A549 (cell line): ENCODE data around the gene KRT33B. TPM values are rescaled to one million over a fixed set of nuclear protein-coding genes. Genes with fewer than 3 reads are reported as not detected.
A peak's percentile ranks its signal among the peaks of the same experiment; 100 is the strongest.

ENCODE experiments used
- ATAC-seq, 2 experiments: fragments of 200-7000 bp in 1 of 2; fragments of >200 bp in 1 of 2; cut with Nextera tagmentation in 1 of 2; cut with Tn5 transposase in 1 of 2; 3 replicates each; pipeline versions ENCODE4 v1.8.0 to v1.9.1; 2018 to 2020; ENCODE audit warnings: mild to moderate bottlenecking in 1 of 2, moderate library complexity in 1 of 2
- CTCF ChIA-PET: fragments of 300-600 bp; sonication (Branson Sonifier 250); formaldehyde crosslinking; extraction: SDS; loops from one replicate; lab custom pipeline; 2021; ENCODE audit warnings: antibody characterized with exemption, inconsistent platforms; lab: Yijun Ruan, JAX
- POLR2A ChIA-PET: fragments of 350-600 bp; formaldehyde crosslinking; extraction: SDS; loops from one replicate; lab custom pipeline; 2021; ENCODE audit warnings: antibody characterized with exemption, inconsistent platforms; lab: Yijun Ruan, JAX
- DNase-seq, 2 experiments: peaks; one replicate each; pipeline versions ENCODE4 v3.0.0 to v3.0.0-alpha.2; 2011 to 2016; ENCODE audit warnings: low read depth in 1 of 2, low spot score in 1 of 2
- FAIRE-seq: peaks from 2 replicates; lab custom pipeline; 2011; peaks lifted over from hg19 to GRCh38; lab: Jason Lieb, UNC
- H3K27ac ChIP-seq, 2 experiments: fragments of >200 bp; sonication (Bioruptor Twin); formaldehyde crosslinking; 3 replicates each; pipeline ENCODE4 v1.5.1; 2016 to 2017
- H3K4me1 ChIP-seq: fragments of >200 bp; sonication (Bioruptor Twin); formaldehyde crosslinking; 3 replicates; pipeline ENCODE4 v1.6.1; 2016
- H3K4me2 ChIP-seq: fragments of >200 bp; sonication (Bioruptor Twin); formaldehyde crosslinking; 3 replicates; pipeline ENCODE4 v1.6.1; 2016
- H3K4me3 ChIP-seq: fragments of >200 bp; sonication (Bioruptor Twin); formaldehyde crosslinking; 3 replicates; pipeline ENCODE4 v1.5.1; 2016
- H3K9me3 ChIP-seq: fragments of >200 bp; sonication (Bioruptor Twin); formaldehyde crosslinking; 3 replicates; pipeline ENCODE4 v1.6.1; 2016
- CHD2 ChIP-seq: fragments of 150-350 bp; IDR thresholded peaks from 2 replicates; pipeline ENCODE4 v1.6.1; 2014; ENCODE audit warnings: low read length; ENCODE audit not compliant: partially characterized antibody
- CHD4 ChIP-seq: fragments of 200-600 bp; sonication (generic); IDR thresholded peaks from 2 replicates; pipeline ENCODE4 v1.6.1; 2016; ENCODE audit warnings: antibody characterized with exemption, mild to moderate bottlenecking, borderline replicate concordance
- EP300 ChIP-seq, 2 experiments: fragments of >200 bp; sonication (Bioruptor Twin); formaldehyde crosslinking; IDR thresholded peaks; 2 replicates in 1 of 2; 3 replicates in 1 of 2; pipeline ENCODE4 v1.6.1; 2016 to 2017
- FOSB ChIP-seq: fragments of 250-450 bp; sonication (Bioruptor Pico); IDR thresholded peaks from 2 replicates; pipeline ENCODE4 v1.5.0; 2020; ENCODE audit warnings: mild to moderate bottlenecking, moderate library complexity
- GATA3 ChIP-seq: IDR thresholded peaks from 2 replicates; pipeline ENCODE4 v1.6.1; 2012; ENCODE audit warnings: borderline replicate concordance
- HOXA7 ChIP-seq: fragments of 250-450 bp; sonication (Bioruptor Pico); IDR thresholded peaks from 2 replicates; pipeline ENCODE4 v1.5.0; 2020; ENCODE audit warnings: mild to moderate bottlenecking, moderate library complexity
- HOXB13 ChIP-seq: fragments of 250-450 bp; sonication (Bioruptor Pico); IDR thresholded peaks from 2 replicates; pipeline ENCODE4 v1.5.0; 2020; ENCODE audit warnings: low read depth, mild to moderate bottlenecking, moderate library complexity
- HOXB5 ChIP-seq: fragments of 250-450 bp; sonication (Bioruptor Pico); IDR thresholded peaks from 2 replicates; pipeline ENCODE4 v1.5.0; 2020; ENCODE audit warnings: mild to moderate bottlenecking, moderate library complexity
- JUNB ChIP-seq: fragments of >200 bp; sonication (Bioruptor Twin); formaldehyde crosslinking; IDR thresholded peaks from 2 replicates; pipeline ENCODE4 v1.6.1; 2016
- KDM1A ChIP-seq: fragments of 200-600 bp; sonication (generic); IDR thresholded peaks from 2 replicates; pipeline ENCODE4 v1.6.1; 2016; ENCODE audit warnings: low read depth, mild to moderate bottlenecking
- KDM5A ChIP-seq: fragments of 200-600 bp; sonication (generic); IDR thresholded peaks from 2 replicates; pipeline ENCODE4 v1.6.1; 2016; ENCODE audit warnings: antibody characterized with exemption, mild to moderate bottlenecking
- NPAS2 ChIP-seq: fragments of 250-450 bp; sonication (Bioruptor Pico); IDR thresholded peaks from 2 replicates; pipeline ENCODE4 v1.8.0; 2022; ENCODE audit warnings: mild to moderate bottlenecking, moderate library complexity, borderline replicate concordance
- POLR2A ChIP-seq: IDR thresholded peaks from 2 replicates; pipeline ENCODE4 v1.6.1; 2012; ENCODE audit warnings: mild to moderate bottlenecking, low read length
- POLR2AphosphoS2 ChIP-seq: conservative IDR thresholded peaks from 2 replicates; pipeline ENCODE4 v1.6.1; 2012; ENCODE audit warnings: low read length, improper control_type of control experiment, inconsistent platforms
- RAD21 ChIP-seq, 2 experiments: fragments of >200 bp in 1 of 2; sonication (Bioruptor Twin) in 1 of 2; formaldehyde crosslinking in 1 of 2; IDR thresholded peaks in 1 of 2; conservative IDR thresholded peaks in 1 of 2; 2 replicates in 1 of 2; 3 replicates in 1 of 2; pipeline ENCODE4 v1.6.1; 2012 to 2018; ENCODE audit warnings: inconsistent platforms in 1 of 2
- RARB ChIP-seq: fragments of 250-450 bp; sonication (Bioruptor Pico); IDR thresholded peaks from 2 replicates; pipeline ENCODE4 v1.8.0; 2021; ENCODE audit warnings: mild to moderate bottlenecking, moderate library complexity
- RCOR1 ChIP-seq: fragments of 150-350 bp; IDR thresholded peaks from 2 replicates; pipeline ENCODE4 v1.6.1; 2014; ENCODE audit warnings: antibody characterized with exemption, low read length, low read depth
- RFX5 ChIP-seq: fragments of 450-650 bp; IDR thresholded peaks from 2 replicates; pipeline ENCODE4 v1.7.1; 2014; ENCODE audit warnings: antibody characterized with exemption, mild to moderate bottlenecking, moderate library complexity
- RNF2 ChIP-seq: fragments of 200-600 bp; sonication (generic); IDR thresholded peaks from 2 replicates; pipeline ENCODE4 v1.6.1; 2016; ENCODE audit warnings: low read depth, mild to moderate bottlenecking, antibody characterized with exemption, moderate library complexity, borderline replicate concordance
- SMC3 ChIP-seq: fragments of >200 bp; sonication (Bioruptor Twin); formaldehyde crosslinking; IDR thresholded peaks from 3 replicates; pipeline ENCODE4 v1.6.1; 2018; ENCODE audit warnings: inconsistent platforms
- TFCP2L1 ChIP-seq: fragments of 250-450 bp; sonication (Bioruptor Pico); IDR thresholded peaks from 2 replicates; pipeline ENCODE4 v1.5.0; 2021; ENCODE audit warnings: mild to moderate bottlenecking
- TP53 ChIP-seq: fragments of 250-450 bp; sonication (Bioruptor Pico); IDR thresholded peaks from 2 replicates; pipeline ENCODE4 v1.5.0; 2021; ENCODE audit warnings: mild to moderate bottlenecking, moderate library complexity
- ZC3H11A ChIP-seq: fragments of 450-650 bp; IDR thresholded peaks from 2 replicates; pipeline ENCODE4 v1.6.1; 2014; ENCODE audit warnings: antibody characterized with exemption, mild to moderate bottlenecking
- ZFP36 ChIP-seq: fragments of 450-650 bp; IDR thresholded peaks from 2 replicates; pipeline ENCODE4 v1.6.1; 2014; ENCODE audit warnings: borderline replicate concordance; ENCODE audit not compliant: partially characterized antibody
- ZNF302 ChIP-seq: fragments of 250-450 bp; sonication (Bioruptor Pico); IDR thresholded peaks from 2 replicates; pipeline ENCODE4 v1.9.0; 2021; ENCODE audit warnings: inconsistent platforms, mild to moderate bottlenecking, moderate library complexity
- WGBS: methylation state at CpG from one replicate; pipeline ENCODE4 v1.1.6; 2017; ENCODE audit errors: missing lambda C conversion rate; 5-methylcytosine and 5-hydroxymethylcytosine counted together
- polyA plus RNA-seq, 4 experiments: library from polyadenylated mRNA; depleted of rRNA in 3 of 4; stranded (reverse); fragments of >200 nt; fragmentation: RNase III in 1 of 4; extraction: RNeasy Plus Mini Kit Qiagen cat#74134 plus additional on column Dnase treatment in 1 of 4; gene quantifications; 2 replicates in 3 of 4; 3 replicates in 1 of 4; pipeline ENCODE4 v1.2.3, GENCODE V29; 2011 to 2017
- TF ChIP-seq, protein P1 (sequence below): fragments of 150-350 bp; IDR thresholded peaks from 2 replicates; pipeline ENCODE4 v1.6.1; 2014; ENCODE audit warnings: low read depth, mild to moderate bottlenecking, low read length
- TF ChIP-seq, protein P2 (sequence below): IDR thresholded peaks from 2 replicates; pipeline ENCODE4 v1.6.1; 2012; ENCODE audit warnings: low read depth, borderline replicate concordance
- TF ChIP-seq, protein P3 (sequence below): IDR thresholded peaks from 2 replicates; pipeline ENCODE4 v1.6.1; 2012
- TF ChIP-seq, protein P4 (sequence below): fragments of >200 bp; sonication (Bioruptor Twin); formaldehyde crosslinking; IDR thresholded peaks from 3 replicates; pipeline ENCODE4 v1.5.1; 2016
- TF ChIP-seq, protein P5 (sequence below): IDR thresholded peaks from 2 replicates; pipeline ENCODE4 v1.6.1; 2012
- TF ChIP-seq, protein P6 (sequence below): fragments of 450-650 bp; IDR thresholded peaks from 2 replicates; pipeline ENCODE4 v1.6.1; 2014; ENCODE audit warnings: antibody characterized with exemption

The KRT33B gene
- polyA plus RNA-seq, 2 of the 4 experiments (the other 2 are of a cell fraction) = 0.05 TPM; not detected in 1

DNA sequence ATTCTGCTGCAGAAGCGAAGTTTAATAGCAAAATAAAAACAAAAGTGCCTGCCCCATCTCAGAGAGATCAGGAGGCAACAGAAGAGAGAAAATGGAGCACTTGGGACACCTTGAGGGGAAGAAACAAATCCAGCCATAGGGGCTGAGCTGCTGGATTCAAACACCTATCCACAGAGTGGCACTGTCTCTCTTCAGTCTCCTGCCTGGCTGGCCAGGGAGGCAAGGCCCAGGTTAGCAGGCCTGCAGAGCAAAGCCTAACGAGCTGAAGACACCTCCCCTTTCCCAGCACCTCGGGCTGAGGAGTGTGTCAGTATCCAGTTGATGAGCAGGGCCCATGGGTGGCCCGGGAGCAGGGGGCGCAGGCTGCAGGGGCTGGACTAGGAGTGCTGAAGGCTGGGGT is 36.6 kb upstream of the KRT33B start:
- CTCF ChIA-PET = interaction anchor here (0.6 to 6.9 kb wide), 9 partner anchors 8 to 496 kb away, joined by 3 to 60 read pairs (median 10); partner anchors contain the start of gene KRT31
- ATAC-seq = peak in 1 of 2 experiments; percentile 34; a peak in 1 of 6 replicates
- no peaks in the 10 kb centered on the region for H3K9me3 ChIP-seq
- 28% methylated on average over 3 of the region's 5 CpGs for WGBS
- TF ChIP-seq RAD21 (conservative IDR thresholded peaks at IDR 0.05 in 1 of 2, IDR thresholded peaks at IDR 0.05 in 1 of 2) = peak; percentile 29 to 33; a peak in 3 of 5 replicates
- no peak for TF ChIP-seq KDM5A
- TF ChIP-seq SMC3 = peak; percentile 26; the same call in 1 of the 3 replicates
- no peak for TF ChIP-seq CHD4
- no peak for TF ChIP-seq TFCP2L1 (CRISPR knock-in tag)
- TF ChIP-seq, protein P1, sequence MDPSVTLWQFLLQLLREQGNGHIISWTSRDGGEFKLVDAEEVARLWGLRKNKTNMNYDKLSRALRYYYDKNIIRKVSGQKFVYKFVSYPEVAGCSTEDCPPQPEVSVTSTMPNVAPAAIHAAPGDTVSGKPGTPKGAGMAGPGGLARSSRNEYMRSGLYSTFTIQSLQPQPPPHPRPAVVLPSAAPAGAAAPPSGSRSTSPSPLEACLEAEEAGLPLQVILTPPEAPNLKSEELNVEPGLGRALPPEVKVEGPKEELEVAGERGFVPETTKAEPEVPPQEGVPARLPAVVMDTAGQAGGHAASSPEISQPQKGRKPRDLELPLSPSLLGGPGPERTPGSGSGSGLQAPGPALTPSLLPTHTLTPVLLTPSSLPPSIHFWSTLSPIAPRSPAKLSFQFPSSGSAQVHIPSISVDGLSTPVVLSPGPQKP = no peak
- TF ChIP-seq ZNF302 (CRISPR knock-in tag) = no peak
- TF ChIP-seq KDM1A = no peak
- no peak for TF ChIP-seq ZC3H11A
- TF ChIP-seq, protein P2, sequence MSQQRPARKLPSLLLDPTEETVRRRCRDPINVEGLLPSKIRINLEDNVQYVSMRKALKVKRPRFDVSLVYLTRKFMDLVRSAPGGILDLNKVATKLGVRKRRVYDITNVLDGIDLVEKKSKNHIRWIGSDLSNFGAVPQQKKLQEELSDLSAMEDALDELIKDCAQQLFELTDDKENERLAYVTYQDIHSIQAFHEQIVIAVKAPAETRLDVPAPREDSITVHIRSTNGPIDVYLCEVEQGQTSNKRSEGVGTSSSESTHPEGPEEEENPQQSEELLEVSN = no peak
- no peak for TF ChIP-seq TP53 (CRISPR knock-in tag)
- no peak for TF ChIP-seq POLR2A
- no peak for TF ChIP-seq HOXB13 (CRISPR knock-in tag)
- no peak for TF ChIP-seq RNF2
- no peak for TF ChIP-seq JUNB
- no peak for TF ChIP-seq ZFP36
- TF ChIP-seq GATA3 = no peak
- no peak for TF ChIP-seq FOSB
- TF ChIP-seq, protein P3, sequence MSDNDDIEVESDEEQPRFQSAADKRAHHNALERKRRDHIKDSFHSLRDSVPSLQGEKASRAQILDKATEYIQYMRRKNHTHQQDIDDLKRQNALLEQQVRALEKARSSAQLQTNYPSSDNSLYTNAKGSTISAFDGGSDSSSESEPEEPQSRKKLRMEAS = no peak
- TF ChIP-seq CHD2 = no peak
- no peak for TF ChIP-seq HOXA7 (CRISPR knock-in tag)
- TF ChIP-seq EP300 (IDR thresholded peaks at IDR 0.05) = no peak
- TF ChIP-seq, protein P4, sequence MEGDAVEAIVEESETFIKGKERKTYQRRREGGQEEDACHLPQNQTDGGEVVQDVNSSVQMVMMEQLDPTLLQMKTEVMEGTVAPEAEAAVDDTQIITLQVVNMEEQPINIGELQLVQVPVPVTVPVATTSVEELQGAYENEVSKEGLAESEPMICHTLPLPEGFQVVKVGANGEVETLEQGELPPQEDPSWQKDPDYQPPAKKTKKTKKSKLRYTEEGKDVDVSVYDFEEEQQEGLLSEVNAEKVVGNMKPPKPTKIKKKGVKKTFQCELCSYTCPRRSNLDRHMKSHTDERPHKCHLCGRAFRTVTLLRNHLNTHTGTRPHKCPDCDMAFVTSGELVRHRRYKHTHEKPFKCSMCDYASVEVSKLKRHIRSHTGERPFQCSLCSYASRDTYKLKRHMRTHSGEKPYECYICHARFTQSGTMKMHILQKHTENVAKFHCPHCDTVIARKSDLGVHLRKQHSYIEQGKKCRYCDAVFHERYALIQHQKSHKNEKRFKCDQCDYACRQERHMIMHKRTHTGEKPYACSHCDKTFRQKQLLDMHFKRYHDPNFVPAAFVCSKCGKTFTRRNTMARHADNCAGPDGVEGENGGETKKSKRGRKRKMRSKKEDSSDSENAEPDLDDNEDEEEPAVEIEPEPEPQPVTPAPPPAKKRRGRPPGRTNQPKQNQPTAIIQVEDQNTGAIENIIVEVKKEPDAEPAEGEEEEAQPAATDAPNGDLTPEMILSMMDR = 0 out of 3 replicates have a peak, but pooled peaks have one; percentile 12
- no peak overlapping the region for H3K4me2 ChIP-seq
- no peak overlapping the region for H3K27ac ChIP-seq
- peaks cover 18% of the 10 kb centered on the region for H3K4me1 ChIP-seq
- peak in 1 of 2 experiments; percentile 31 for DNase-seq
- POLR2A ChIA-PET = no interaction called here
- H3K4me3 ChIP-seq = no peak overlapping the region
- FAIRE-seq = no peak

DNA sequence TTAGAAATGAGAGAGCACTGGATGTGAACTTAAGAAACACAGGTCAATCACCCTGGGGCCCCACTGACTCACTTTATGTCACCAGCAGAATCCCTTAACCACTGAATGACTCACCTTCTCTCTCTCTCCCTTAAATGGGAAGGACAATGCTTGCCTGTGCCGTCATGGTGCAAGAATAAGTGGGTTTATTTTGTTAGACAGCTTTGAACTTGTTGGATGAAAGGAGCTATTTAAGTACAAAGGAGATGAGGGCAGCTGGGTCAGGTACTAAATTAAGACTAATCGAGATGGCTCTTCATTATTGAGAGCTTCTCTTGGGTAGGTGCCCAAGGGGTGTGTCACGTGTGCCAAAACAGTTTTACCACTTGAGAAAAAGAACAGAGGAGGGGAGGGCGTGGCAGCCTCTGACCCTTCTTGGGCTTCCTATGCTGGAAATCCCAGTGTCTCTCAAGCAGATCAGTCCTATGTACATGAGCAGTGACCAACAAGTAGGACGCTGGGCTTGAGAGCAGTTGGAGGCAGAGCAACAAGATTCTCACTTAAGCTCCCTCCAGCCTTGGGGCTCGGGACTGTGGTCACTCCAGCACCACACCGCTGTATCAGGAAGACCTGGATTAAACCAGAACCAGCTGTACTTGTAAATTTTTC is 34.5 kb upstream of the KRT33B start:
- Histone ChIP-seq H3K27ac (peak overlapping the region; percentile 34 to 66; a peak in 5 of 6 replicates), H3K4me1 (peaks cover 18% of the 10 kb centered on the region), H3K9me3 (no peaks in the 10 kb centered on the region), H3K4me3 (no peak overlapping the region), H3K4me2 (peak overlapping the region; percentile 56)
- WGBS = 43% methylated on average over 7 of the region's 7 CpGs
- ChIA-PET CTCF (interaction anchor here (0.6 to 6.9 kb wide), 14 partner anchors 10 to 494 kb away, joined by 3 to 60 read pairs (median 7); no protein-coding TSS in a partner anchor), POLR2A (interaction anchor here (1.6 kb wide), 1 partner anchor 284 kb away, joined by 5 read pairs; no protein-coding TSS in a partner anchor)
- FAIRE-seq (peak; percentile 78), ATAC-seq (peak; percentile 75 to 81; a peak in 5 of 6 replicates), DNase-seq (peak; percentile 77 to 82)
- TF ChIP-seq RCOR1 (no peak), HOXB5 (CRISPR knock-in tag) (no peak), EP300 (IDR thresholded peaks at IDR 0.05) (peak in 1 of 2 experiments; percentile 46; a peak in 1 of 5 replicates), RFX5 (no peak), KDM1A (no peak), POLR2AphosphoS2 (no peak), ZFP36 (no peak), CHD4 (no peak), RARB (CRISPR knock-in tag) (no peak), NPAS2 (CRISPR knock-in tag) (no peak), HOXB13 (CRISPR knock-in tag) (no peak), JUNB (peak; percentile 85)
- TF ChIP-seq, protein P5, sequence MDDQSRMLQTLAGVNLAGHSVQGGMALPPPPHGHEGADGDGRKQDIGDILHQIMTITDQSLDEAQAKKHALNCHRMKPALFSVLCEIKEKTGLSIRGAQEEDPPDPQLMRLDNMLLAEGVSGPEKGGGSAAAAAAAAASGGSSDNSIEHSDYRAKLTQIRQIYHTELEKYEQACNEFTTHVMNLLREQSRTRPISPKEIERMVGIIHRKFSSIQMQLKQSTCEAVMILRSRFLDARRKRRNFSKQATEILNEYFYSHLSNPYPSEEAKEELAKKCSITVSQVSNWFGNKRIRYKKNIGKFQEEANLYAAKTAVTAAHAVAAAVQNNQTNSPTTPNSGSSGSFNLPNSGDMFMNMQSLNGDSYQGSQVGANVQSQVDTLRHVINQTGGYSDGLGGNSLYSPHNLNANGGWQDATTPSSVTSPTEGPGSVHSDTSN = no peak
- TF ChIP-seq, protein P3 = 0 out of 2 replicates have a peak, but pooled peaks have one; percentile 31
- TF ChIP-seq, protein P6, sequence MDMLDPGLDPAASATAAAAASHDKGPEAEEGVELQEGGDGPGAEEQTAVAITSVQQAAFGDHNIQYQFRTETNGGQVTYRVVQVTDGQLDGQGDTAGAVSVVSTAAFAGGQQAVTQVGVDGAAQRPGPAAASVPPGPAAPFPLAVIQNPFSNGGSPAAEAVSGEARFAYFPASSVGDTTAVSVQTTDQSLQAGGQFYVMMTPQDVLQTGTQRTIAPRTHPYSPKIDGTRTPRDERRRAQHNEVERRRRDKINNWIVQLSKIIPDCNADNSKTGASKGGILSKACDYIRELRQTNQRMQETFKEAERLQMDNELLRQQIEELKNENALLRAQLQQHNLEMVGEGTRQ = peak; percentile 65
